Colonic mucosa (tissue), 4 donors: Measurements from ENCODE around the gene APOL3. TPM values are rescaled to one million over a fixed set of nuclear protein-coding genes. Genes with fewer than 3 reads are reported as not detected.
A peak's percentile ranks its signal among the peaks of the same experiment; 100 is the strongest.
"Not testable (repeated sequence)": the region's sequence is repeated elsewhere in the genome, so short reads cannot be mapped to it uniquely, and the experiment has no call there.

Experiments used
- DNase-seq: peaks from one replicate; pipeline ENCODE4 v3.0.0-alpha.2; 2020
- H3K27ac ChIP-seq: fragments of 200-600 bp; one replicate; pipeline ENCODE4 v1.8.0; 2021
- H3K27me3 ChIP-seq: fragments of 200-600 bp; one replicate; pipeline ENCODE4 v1.8.0; 2021
- H3K36me3 ChIP-seq: fragments of 200-600 bp; one replicate; pipeline ENCODE4 v1.8.0; 2021
- H3K4me1 ChIP-seq: fragments of 200-600 bp; one replicate; pipeline ENCODE4 v1.8.0; 2021; ENCODE audit warnings: mild to moderate bottlenecking
- H3K4me3 ChIP-seq: fragments of 200-600 bp; one replicate; pipeline ENCODE4 v1.8.0; 2021
- H3K9ac ChIP-seq, 2 donors: one replicate each; pipeline ENCODE4 v1.7.0; 2013; ENCODE audit warnings: control low read depth in 2 of 2, low read depth in 2 of 2, low read length in 2 of 2
- H3K9me3 ChIP-seq: fragments of 200-600 bp; one replicate; pipeline ENCODE4 v1.8.0; 2021
- CTCF ChIP-seq: fragments of 200-600 bp; IDR thresholded peaks from one replicate; pipeline ENCODE4 v1.8.0; 2022; ENCODE audit warnings: antibody characterized with exemption, mild to moderate bottlenecking
- intact Hi-C: fragments of 100-400 bp; cut with DNase I; formaldehyde crosslinking; loops from one replicate; pipeline ENCODE4 v1.14.1; 2022
- total RNA-seq, 2 donors: library from RNA; stranded (reverse); fragmentation: NEBNext Ultra II Directional in 1 of 2; extraction: Animal tissue kit (Norgen Biotek cat#: 25700) in 1 of 2; gene quantifications; one replicate each; pipeline ENCODE4 v1.2.1, GENCODE V29; 2021
- donor health status: healthy.
- donor health status: DM: no; HTN: no; CAD: no.
- donor health status: DM: no; HTN: no; CAD: no.

APOL3 gene
- total RNA-seq, 2 donors from 2014 or later: 5.9 to 9.6 TPM

- intact Hi-C loops: loop anchor here (10.0 kb wide), 1 partner anchor 691 kb away; no protein-coding TSS in a partner anchor
- no peaks in the 10 kb centered on the region for H3K4me1 ChIP-seq
- no peak for TF ChIP-seq CTCF
Measured at GRCh38 chr22:36125994-36126531, 34.5 kb downstream of the APOL3 start.

GRCh38 chr22:36125434-36125833 is 35.1 kb downstream of the APOL3 start:
- no peak overlapping the region for H3K9ac ChIP-seq
- no peaks in the 10 kb centered on the region for H3K27me3 ChIP-seq
- TF ChIP-seq CTCF: no peak
- no peaks in the 10 kb centered on the region for H3K4me1 ChIP-seq
- DNase-seq: no peak
- no peaks in the 10 kb centered on the region for H3K36me3 ChIP-seq
- intact Hi-C loops: loop anchor here (10.0 kb wide), 1 partner anchor 691 kb away; no protein-coding TSS in a partner anchor
- H3K27ac ChIP-seq: no peak overlapping the region
- H3K9me3 ChIP-seq: no peaks in the 10 kb centered on the region
- no peak overlapping the region for H3K4me3 ChIP-seq

More at GRCh38 chr22:36125994-36126531, 34.5 kb downstream of the APOL3 start:
- Histone ChIP-seq H3K27ac (no peak overlapping the region), H3K27me3 (no peaks in the 10 kb centered on the region), H3K4me3 (no peak overlapping the region), H3K9me3 (no peaks in the 10 kb centered on the region), H3K36me3 (no peaks in the 10 kb centered on the region), H3K9ac (no peak overlapping the region)
- no peak for DNase-seq

- H3K27ac ChIP-seq: no peak overlapping the region
- no peaks in the 10 kb centered on the region for H3K27me3 ChIP-seq
- no peak for DNase-seq
- H3K9ac ChIP-seq: no peak overlapping the region
- intact Hi-C loops: loop anchor here (1.0 to 10.0 kb wide), 5 partner anchors 58 to 772 kb away; no protein-coding TSS in a partner anchor
- no peak overlapping the region for H3K4me3 ChIP-seq
- no peaks in the 10 kb centered on the region for H3K9me3 ChIP-seq
- no peaks in the 10 kb centered on the region for H3K36me3 ChIP-seq
- no peaks in the 10 kb centered on the region for H3K4me1 ChIP-seq
- no peak for TF ChIP-seq CTCF
Measured at GRCh38 chr22:36124666-36125065, 35.9 kb downstream of the APOL3 start.

- H3K36me3 ChIP-seq: no peaks in the 10 kb centered on the region
- no peaks in the 10 kb centered on the region for H3K4me1 ChIP-seq
- peak overlapping the region; percentile 17 for H3K4me3 ChIP-seq
- H3K27me3 ChIP-seq: no peaks in the 10 kb centered on the region
- peak overlapping the region; percentile 84 for H3K27ac ChIP-seq
- TF ChIP-seq CTCF: peak; percentile 98
- H3K9me3 ChIP-seq: no peaks in the 10 kb centered on the region
- peak; percentile 95 for DNase-seq
- intact Hi-C loops: loop anchor here (1.0 to 10.0 kb wide), 5 partner anchors 58 to 772 kb away; no protein-coding TSS in a partner anchor
- peak overlapping the region in 1 of 2 donors; percentile 51 for H3K9ac ChIP-seq
Measured at GRCh38 chr22:36123673-36124630, 36.6 kb downstream of the APOL3 start.

- not testable (repeated sequence) for H3K36me3 ChIP-seq, H3K9me3 ChIP-seq, DNase-seq, H3K9ac ChIP-seq, H3K4me1 ChIP-seq, H3K27ac ChIP-seq, H3K4me3 ChIP-seq, H3K27me3 ChIP-seq
- intact Hi-C loops: loop anchor here (5.0 to 10.0 kb wide), 4 partner anchors 198 to 768 kb away; no protein-coding TSS in a partner anchor
Measured at GRCh38 chr22:36120621-36121351, 39.8 kb downstream of the APOL3 start.
